Measurements from ENCODE around the gene XRCC3. TPM values are rescaled to one million over a fixed set of nuclear protein-coding genes. Genes with fewer than 3 reads are reported as not detected.

The XRCC3 gene
- total RNA-seq, 1 experiment from 2014 or later = 61.3 TPM

- DNase-seq (no peak), ATAC-seq (no peak)
- no peak overlapping the region for H3K4me2 ChIP-seq (ENCODE audit: low read length)
- intact Hi-C loops (cut with micrococcal nuclease) = no loop called here
- no peak overlapping the region for H3K9ac ChIP-seq (ENCODE audit: low read length)
- CTCF ChIA-PET = no interaction called here
- H3K27me3 ChIP-seq (ENCODE audit: low read length) = no peaks in the 10 kb centered on the region
- no TSS peak for BruUV-seq (replicated peaks)
- H3K79me2 ChIP-seq (ENCODE audit: low read length) = no peaks in the 10 kb centered on the region
- POLR2A ChIA-PET (ENCODE audit: unreplicated experiment) = no interaction called here
- no peaks in the 10 kb centered on the region; the same call in 1 of the 2 replicates for H3K4me1 ChIP-seq (ENCODE audit: insufficient read depth, low read length)
- H3K9me3 ChIP-seq (ENCODE audit: low read length) = no peaks in the 10 kb centered on the region
- TF ChIP-seq CTCF (conservative IDR thresholded peaks at IDR 0.05; ENCODE audit: low read depth, low read length) = no peak
- no peak for TF ChIP-seq EZH2phosphoT487 (IDR thresholded peaks at IDR 0.05; ENCODE audit: borderline replicate concordance, low read length)
- no peak for TF ChIP-seq EZH2 (IDR thresholded peaks at IDR 0.05; ENCODE audit: low read length, unreplicated experiment)
- no peaks in the 10 kb centered on the region for H3F3A ChIP-seq (ENCODE audit: low read length, unreplicated experiment)
- no peaks in the 10 kb centered on the region for H3K9me2 ChIP-seq (replicated peaks; ENCODE audit: low read length)
- no peak overlapping the region for H2AFZ ChIP-seq (ENCODE audit: low read length)
- H3K36me3 ChIP-seq (ENCODE audit: low read depth, low read length) = peaks cover 9% of the 10 kb centered on the region; the same call in 1 of the 2 replicates
- no peak overlapping the region for H3K27ac ChIP-seq (ENCODE audit: low read length)
- H4K20me1 ChIP-seq (ENCODE audit: low read length) = no peaks in the 10 kb centered on the region
- H3K4me3 ChIP-seq (ENCODE audit: low read length) = no peak overlapping the region
Observed at GRCh38 chr14:103742499-103743255, 27.4 kb upstream of the XRCC3 start.

DNA sequence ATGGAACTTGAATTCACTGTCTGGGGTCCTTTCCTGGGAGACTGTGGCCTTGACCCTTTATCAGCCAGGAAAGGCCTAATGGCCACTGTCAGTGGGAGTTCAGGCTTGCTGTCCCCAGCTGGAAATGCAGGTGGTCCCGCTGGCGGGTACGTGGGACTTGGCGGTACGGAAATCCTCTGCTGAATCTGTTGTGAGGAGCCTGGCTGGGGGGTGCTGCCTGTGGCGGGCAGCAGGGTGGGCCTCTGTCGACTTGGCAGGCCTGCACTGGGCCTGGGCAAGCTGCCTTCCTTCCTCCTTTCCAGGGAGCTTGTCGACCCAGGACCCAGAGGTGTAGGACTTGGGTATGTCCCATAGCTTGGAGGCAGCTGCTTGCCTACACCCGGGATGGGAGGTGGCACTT, 26.6 kb upstream of the XRCC3 start:
- TF ChIP-seq EZH2 (IDR thresholded peaks at IDR 0.05; ENCODE audit: low read length, unreplicated experiment) (no peak), EZH2phosphoT487 (IDR thresholded peaks at IDR 0.05; ENCODE audit: borderline replicate concordance, low read length) (no peak), CTCF (conservative IDR thresholded peaks at IDR 0.05; ENCODE audit: low read depth, low read length) (no peak)
- H3K9me2 ChIP-seq (replicated peaks; ENCODE audit: low read length) = no peaks in the 10 kb centered on the region
- no peaks in the 10 kb centered on the region; the same call in 1 of the 2 replicates for H3K4me1 ChIP-seq (ENCODE audit: insufficient read depth, low read length)
- H2AFZ ChIP-seq (ENCODE audit: low read length) = no peak overlapping the region
- no peak overlapping the region for H3K4me2 ChIP-seq (ENCODE audit: low read length)
- no peaks in the 10 kb centered on the region for H3K79me2 ChIP-seq (ENCODE audit: low read length)
- BruUV-seq (replicated peaks) = TSS peak; percentile 21
- ATAC-seq (no peak), DNase-seq (no peak)
- H4K20me1 ChIP-seq (ENCODE audit: low read length) = no peaks in the 10 kb centered on the region
- H3K27ac ChIP-seq (ENCODE audit: low read length) = no peak overlapping the region
- ChIA-PET CTCF (interaction anchor here (0.6 kb wide), 1 partner anchor 106 kb away, joined by 3 read pairs; no protein-coding TSS in a partner anchor), POLR2A (ENCODE audit: unreplicated experiment) (no interaction called here)
- H3K36me3 ChIP-seq (ENCODE audit: low read depth, low read length) = peaks cover 11% of the 10 kb centered on the region; the same call in 1 of the 2 replicates
- H3K4me3 ChIP-seq (ENCODE audit: low read length) = no peak overlapping the region
- intact Hi-C loops (cut with micrococcal nuclease) = no loop called here
- H3F3A ChIP-seq (ENCODE audit: low read length, unreplicated experiment) = no peaks in the 10 kb centered on the region
- H3K9ac ChIP-seq (ENCODE audit: low read length) = no peak overlapping the region
- no peaks in the 10 kb centered on the region for H3K27me3 ChIP-seq (ENCODE audit: low read length)
- H3K9me3 ChIP-seq (ENCODE audit: low read length) = no peaks in the 10 kb centered on the region
